Hematopoietic multipotent progenitor cell treated with erythropoietin and hydrocortisone succinate and interleukin-3 and kit ligand, for 17 days (in vitro differentiated cells): Measurements from ENCODE around the gene CERS4.
"Not testable (repeated sequence)": the region's sequence is repeated elsewhere in the genome, so short reads cannot be mapped to it uniquely, and the experiment has no call there.

Experiments used
- DNase-seq: peaks from one replicate; pipeline ENCODE4 v3.0.0-alpha.2; 2015; ENCODE audit warnings: low spot score

CERS4 gene, protein sequence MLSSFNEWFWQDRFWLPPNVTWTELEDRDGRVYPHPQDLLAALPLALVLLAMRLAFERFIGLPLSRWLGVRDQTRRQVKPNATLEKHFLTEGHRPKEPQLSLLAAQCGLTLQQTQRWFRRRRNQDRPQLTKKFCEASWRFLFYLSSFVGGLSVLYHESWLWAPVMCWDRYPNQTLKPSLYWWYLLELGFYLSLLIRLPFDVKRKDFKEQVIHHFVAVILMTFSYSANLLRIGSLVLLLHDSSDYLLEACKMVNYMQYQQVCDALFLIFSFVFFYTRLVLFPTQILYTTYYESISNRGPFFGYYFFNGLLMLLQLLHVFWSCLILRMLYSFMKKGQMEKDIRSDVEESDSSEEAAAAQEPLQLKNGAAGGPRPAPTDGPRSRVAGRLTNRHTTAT

DNA sequence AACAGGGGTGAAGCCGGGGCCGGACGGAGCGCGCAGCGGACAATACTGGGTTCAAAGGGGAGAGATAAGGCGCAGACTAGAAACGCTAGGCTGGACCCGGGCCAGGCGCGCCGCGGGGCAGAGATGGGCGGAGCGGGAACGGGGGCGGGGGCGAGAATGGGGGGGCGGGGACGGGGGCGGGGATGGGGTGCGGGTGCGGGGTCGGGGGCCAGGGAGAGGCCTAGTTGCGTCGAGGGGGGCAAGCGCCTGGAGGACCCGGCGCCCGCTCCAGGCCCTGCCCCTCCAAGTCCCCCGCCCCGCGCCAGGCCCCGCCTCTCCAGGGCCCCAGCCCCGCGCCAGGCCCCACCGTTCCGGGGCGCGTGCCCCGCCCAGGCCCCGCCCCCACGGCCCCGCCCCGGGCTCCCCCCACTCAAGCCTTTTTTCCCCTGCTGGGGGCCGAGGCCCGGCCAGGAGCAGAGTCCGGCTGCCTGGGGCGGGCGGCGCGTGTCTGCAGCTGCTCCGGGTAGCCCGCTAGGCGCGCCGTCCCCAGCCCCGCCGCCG is at the start of gene CERS4:
CERS4 (plus strand) TSS at position 449 of the 540 bp plus-strand sequence. CDS start 41,707 bp downstream, outside the sequence.
- DNase-seq: no peak

DNA sequence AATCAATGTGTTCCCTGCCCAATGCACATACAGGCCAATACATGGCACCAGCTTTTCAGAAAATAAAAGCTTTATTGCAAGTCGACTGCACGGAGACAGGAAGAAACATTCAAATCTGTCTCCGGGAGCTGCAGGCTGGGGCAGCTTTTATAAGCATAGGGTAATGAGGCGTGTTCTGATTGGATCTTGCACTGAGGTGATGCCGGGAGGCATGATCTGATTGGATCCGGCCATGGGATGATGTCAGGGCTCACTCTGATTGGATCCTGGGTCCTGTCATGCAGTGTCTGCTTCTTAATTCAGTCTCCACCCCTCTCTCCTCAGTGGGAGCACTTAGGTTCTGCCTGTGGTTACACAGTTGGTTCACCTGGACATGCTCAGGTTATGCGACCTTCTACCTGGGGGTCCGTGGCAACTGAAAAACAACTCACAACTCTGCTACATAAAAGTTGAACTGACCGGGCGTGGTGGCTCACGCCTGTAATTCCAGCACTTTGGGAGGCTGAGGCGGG is 48.0 kb upstream of the CERS4 start:
- DNase-seq: no peak

DNA sequence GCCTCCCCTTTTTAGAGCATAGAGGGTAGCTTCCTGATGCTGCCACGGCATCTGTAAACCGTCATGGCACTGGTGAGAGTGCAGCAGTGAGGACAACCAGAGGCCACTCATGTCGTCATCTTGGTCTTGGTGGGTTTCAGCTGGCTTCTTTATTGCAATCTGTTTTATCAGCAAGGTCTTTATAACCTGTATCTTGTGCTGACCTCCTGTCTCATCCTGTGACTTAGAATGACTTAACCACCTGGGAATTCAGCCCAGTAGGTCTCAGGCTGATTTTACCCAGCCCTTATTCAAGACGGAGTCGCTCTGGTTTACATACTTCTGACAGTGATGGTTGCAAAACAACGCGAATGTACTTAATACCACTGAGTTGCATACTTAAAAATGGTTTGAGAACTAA is 45.4 kb upstream of the CERS4 start:
- DNase-seq: no peak

DNA sequence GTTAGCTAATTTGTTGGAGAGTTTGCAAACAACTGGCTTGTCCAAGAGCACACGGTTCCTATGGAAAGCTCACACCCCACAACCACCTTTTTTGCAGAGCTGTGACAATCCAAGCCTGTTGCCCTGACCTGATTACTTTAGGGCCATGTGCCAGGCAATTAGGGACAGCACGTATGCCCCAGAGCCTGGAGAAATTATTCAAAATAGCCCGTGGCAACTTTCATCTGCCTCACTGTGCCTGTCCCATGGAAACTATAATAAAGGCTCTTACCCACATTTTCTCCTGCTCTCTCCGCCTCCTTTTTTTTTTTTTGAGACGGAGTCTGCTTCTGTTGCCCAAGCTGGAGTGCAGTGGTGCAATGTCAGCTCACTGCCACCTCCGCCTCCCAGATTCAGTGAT is 41.2 kb upstream of the CERS4 start:
- no peak for DNase-seq

DNA sequence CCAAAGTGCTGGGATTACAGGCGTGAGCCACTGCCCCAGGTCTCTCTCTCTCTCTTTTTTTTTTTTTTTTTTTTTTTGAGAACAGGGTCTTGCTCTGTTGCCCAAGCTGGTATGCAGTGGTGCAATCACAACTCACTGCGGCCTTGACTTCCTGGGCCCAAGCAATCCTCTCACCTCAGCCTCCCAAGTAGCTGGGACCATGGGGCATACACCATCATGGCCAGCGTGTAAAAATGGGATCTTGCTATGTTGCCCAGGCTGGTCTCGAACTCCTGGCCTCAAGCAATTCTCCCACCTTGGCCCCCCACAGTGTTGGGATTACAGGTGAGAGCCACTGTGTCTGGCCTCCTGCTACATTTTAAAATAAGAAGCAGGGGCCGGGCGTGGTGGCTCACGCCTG is 40.6 kb upstream of the CERS4 start:
- no peak for DNase-seq

DNA sequence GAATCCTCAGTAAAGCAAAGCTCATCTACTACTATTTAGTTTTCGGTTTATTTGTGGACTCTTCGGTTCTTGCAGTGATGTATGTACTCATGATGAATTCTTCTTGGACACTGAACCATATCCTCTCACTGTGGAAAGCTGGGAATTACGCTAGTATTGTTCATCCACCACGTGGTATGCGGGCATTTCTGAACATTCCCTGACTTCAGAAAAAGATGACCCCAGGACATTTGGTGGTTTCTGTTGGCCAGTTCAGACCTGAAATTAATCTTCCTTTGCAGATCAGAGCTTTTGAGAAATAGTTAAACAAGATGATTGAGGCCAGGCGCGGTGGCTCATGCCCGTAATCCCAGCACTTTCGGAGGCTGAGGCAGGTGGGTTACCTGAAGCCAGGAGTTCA is 34.5 kb upstream of the CERS4 start:
- DNase-seq: no peak

DNA sequence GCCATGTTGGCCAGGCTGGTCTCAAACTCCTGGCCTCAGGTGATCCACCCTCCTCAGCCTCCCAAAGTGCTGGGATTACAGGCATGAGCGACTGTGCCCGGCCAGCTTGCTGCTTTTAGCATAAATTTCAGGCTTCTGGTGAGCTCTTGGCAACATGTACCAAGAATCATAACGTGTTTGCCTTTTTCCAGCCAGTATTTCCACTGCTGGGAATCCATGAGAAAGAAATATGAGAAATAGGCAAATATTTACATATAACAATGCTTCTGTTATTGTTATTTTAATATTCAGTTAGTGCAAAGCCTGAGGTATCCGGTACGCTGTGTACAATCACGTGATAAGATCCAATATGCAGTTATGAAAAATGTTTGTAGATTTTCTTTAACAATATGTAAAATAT is 29.2 kb upstream of the CERS4 start:
- no peak for DNase-seq

DNA sequence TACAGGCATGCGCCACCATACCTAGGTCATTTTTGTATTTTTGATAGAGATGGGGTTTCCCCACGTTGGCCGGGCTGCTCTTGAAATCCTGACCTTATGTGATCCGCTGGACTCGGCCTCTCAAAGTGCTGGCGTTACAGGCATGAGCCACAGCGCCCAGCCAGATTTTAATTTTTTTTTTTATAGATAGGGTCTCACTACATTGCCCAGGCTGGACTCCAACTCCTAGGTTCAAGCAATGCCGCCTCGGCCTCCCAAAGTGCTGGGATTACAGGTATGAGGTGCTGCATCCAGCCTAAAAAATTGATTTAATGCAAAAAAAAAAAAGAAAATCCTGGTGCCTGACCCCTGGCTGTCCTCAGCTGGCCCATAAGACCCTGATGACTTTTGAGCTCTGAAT is 24.9 kb upstream of the CERS4 start:
- DNase-seq: no peak

DNA sequence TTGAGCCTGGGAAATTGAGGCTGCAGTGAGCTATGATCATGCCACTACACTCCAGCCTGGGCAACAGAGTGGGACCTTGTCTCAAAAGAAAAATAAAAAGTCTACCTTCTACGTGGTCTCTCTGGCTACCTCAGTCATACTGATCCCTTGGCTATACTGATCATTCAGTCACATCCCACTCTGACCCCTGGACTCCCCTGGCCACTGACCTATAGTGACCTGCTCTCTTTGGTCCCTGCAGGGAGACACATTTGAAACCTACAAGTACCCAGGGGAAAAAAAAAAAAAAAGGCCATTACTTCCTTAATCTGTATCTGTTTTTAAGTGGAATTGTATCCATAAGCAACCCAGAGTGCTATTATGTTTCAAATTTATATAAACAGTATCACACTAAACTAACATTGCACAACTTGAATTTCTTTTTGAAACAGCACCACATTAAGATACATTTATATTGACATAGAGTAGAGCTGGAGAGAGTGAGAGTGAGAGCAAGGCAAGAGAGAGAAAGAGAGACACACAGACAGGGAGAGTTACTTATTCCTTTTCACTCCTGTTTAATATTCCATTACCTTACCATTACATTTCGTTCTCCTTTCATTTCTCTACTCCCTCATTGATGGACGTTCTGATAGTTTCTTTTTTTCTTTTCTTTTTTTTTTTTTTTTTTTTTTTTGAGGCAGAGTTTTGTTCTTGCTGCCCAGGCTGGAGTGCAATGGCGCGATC is 23.7 kb upstream of the CERS4 start:
- no peak for DNase-seq

DNA sequence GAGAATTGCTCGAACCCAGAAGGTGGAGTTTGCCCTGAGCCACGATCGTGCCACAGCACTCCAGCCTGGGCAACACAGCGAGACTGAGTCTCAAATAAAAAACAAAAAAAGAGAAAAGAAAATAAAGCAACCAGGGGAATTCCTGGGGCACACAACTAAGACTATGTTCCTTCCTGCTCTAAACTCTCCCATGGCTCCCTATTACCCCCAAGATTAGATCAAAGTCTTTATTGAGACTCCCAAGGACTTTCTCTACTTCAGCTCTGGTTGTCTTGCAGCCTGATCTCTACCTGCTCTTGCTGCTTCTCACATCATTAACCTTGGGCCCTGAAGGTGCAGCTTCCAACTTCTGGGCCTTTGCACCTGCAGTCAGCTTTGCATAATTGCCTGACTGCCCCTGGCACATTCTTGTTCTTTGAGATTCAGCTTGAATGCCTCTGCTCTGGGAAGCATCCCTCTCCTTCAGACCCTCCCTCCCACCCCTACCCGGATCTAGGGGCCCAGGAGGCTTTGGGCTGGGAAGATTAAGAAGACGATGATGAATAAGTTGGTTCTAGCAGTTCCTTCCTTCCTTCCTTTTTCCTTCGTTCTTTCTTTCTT is 16.8 kb upstream of the CERS4 start:
- no peak for DNase-seq

DNA sequence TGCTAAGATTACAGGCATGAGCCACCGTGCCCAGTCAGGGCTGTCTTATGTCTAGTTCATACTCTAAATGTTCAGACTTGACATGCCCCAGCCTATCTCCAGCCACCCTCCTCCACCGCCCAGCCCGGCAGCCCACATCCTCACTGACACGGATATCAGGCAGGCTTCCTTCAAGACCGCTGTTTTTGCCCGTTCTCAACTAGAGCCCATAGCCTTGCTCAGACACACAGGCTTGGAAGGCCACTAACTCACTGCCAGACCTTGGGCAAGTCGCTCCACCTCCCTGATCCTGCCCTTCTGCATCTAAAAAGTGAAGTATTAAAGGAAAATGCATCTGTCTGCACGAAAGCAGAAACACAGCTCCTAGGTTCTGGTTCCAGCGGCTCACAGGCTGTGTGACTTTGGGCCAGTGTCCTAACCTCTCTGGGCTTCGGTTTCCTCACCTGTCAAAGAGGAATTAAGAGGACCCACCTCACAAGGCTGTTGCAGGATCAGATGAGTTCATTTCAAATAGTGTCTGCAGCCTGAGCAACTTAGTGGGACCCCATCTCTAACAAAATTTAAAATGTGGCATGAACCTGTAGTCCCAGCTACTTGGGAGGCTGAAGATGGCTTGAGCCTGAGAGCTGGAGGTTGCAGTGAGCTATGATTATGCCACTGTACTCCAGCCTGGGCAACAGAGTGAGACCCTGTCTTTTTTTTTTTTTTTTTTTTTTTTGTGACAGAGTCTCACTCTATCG is 14.5 kb upstream of the CERS4 start:
- no peak for DNase-seq

DNA sequence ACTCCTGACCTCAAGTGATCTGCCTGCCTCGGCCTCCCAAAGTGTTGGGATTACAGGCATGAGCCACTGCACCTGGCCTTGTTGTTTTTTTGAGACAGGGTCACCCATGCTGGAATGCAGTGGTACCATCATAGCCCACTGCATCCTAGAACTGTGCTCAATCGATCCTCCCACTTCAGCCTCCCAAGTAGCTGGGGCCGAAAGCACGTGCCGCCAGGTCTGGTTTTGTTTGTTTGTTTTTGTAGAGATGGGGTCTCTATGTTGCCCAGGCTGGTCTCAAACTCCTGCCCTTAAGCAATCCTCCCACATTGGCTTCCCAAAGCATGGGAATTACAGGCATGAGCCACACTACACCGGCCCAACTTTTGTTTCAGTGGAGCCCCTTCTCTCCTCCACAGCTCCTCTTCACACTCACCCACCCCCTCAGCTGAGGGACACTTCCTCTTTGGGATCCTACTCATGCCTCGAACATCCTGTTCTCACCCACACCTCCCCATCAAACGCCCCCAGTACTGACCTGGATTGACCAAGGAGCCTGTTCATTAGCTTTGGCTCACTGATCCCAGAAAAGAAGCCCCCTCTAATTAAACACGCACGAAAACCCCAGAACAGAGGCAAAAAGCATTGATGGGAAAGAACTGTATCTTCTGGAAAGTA is 12.8 kb upstream of the CERS4 start:
- DNase-seq: no peak

DNA sequence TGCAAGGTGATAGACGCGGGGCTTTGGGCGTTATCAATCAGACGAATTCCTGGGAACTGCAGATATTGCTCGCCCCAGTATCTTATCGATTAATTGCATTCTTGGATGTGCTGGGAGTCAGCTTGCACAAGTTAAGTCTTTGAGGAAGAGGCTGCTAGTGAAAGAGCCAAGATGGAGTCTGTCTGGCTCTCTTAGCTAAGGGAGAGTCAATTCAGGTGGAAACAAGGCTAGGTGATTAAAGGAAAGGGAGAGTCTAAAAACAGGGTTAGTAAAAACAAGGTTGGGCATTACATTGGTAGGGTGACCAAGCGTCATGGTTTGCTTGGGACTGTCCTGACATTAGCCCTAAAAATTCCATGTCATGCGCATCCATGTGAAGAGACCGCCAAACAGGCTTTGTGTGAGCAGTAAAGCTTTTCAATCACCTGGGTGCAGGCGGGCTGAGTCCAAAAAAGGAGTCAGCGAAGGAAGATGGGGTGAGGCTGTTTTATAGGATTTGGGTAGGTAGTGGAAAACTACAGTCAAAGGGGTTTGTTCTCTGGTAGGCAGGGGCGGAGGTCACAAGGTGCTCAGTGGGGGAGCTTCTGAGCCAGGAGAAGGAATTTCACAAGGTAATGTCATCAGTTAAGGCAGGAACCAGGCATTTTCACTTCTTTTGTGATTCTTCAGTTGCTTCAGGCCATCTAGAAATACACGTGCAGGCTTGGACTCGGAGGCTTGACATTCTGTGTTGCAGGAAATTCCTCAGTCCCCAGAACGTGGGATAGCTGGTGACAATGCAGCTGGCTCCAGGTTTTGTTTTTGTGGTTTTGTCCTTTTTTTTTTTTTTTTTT is 5.7 kb upstream of the CERS4 start:
- DNase-seq: not testable (repeated sequence)

DNA sequence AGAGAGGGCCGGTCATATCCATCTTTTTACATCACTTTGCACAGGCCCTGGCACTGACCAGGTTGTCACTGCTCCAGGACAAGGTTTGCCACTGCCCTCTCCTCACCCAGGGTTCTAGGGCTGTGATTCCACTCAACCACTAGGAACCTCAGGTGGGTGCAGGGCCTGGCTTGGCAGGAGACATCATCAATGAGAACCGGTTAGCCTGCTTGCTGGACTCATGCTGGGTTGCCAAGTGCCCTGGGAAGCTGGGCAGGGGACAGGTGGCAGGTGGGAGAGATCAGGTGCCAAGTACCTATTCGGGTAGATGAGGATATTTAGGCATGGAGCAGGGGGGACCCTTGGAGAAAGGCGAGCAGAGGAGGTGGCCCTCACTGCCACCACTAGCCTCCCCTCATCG is 4.2 kb upstream of the CERS4 start:
- no peak for DNase-seq

DNA sequence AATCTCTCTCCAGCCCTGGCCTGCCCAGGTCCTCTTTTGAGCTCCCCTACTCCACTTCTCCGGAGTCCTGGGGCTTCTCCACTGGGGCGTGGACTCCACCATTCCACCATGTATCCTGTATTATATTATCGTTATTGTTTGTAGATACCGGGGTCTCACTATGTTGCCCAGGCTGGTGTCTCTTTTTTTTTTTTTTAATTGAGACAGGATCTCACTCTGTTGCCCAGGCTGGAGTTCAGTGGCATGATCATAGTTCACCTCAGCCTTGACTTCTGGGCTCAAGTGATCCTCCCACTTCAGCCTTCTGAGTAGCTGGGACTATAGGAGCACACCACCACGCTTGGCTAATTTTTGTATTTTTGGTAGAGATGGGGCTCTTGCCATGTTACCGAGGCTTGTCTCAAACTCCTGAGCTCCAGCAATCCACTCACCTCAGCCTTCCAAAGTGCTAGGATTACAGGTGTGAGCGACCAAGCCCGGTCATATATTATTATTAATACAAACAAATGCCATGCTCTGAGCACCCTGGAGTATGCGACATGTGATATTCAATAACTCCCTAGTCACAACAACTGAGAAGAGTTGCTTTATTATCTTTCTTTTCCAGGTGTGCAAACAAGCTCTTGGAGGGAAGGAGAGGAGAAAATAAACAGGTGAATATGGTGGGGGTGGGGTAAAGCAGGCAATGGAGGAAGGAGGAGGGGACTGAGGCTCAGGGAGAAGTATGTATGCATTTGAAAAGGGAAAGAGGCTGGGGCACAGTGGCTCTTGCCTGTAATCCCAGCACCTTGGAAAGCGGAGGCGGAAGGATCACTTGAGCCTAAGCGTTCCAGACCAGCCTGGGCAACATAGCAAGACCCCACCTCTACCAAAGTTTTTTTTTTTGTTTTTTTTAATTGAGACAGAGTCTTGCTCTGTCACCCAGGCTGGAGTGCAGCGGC is 2.8 kb upstream of the CERS4 start:
- DNase-seq: no peak

DNA sequence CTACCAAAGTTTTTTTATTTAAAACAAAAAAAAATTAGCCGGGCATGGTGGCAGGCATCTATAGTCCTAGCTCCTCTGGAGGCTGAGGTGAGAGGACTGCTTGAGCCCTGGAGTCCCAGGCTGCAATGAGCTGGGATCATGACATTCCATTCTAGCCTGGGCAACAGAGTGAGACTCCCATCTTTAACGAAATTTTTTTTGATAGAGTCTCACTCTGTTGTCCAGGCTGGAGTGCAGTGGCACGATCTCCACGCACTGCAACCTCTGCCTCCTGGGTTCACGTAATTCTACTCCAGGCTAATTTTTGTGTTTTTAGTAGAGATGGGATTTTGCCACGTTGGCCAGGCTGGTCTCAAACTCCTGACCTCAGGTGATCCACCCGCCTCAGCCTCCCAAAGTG is 1.8 kb upstream of the CERS4 start:
- DNase-seq: not testable (repeated sequence)

DNA sequence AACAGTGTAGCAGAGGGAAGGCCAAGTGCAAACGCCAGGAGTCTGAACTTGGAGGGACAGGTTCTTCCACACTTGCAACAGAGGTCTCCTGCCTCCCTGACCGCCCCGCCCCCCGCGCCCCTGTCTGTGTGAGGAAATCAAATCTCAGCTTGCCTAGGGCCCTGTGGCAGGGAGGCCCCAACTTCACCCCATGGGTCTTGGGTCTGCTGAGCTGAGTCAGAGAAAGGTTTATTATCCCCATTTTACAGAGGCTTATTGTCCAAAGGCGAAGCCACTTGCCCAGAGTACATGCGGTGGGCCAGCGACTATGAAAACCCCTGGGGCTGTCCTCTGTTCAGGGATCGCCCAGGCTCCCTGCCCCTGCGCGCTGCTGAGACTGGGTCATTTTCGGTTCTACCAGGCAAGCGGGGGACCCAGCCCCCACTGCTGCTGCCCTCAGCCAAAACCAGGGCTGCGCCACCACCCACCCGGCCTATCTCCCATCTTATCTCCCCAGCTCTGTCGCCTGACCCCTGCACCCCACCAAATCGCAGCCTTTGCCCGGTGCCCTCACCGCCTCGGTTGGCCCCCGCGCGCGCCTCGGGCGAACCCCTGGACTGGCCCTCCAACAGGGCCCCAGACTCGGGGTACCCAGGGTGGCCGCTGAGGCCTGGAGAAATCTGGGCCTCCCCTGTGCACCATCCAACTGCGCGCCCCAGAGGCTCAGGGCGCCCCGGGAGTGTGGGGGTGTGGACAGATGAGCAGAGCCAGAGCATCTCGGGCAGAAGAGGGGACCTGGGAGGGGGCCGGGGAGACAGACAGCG is 850 bp upstream of the CERS4 start:
- no peak for DNase-seq
